Hypothalamus (tissue), 51 donors: ENCODE results near the gene RNASEH2A.

Experiments
- DNase-seq, 51 donors: peaks; one replicate each; lab custom pipeline; 2025; lab: John Stamatoyannopoulos, UW

Gene RNASEH2A

DNA sequence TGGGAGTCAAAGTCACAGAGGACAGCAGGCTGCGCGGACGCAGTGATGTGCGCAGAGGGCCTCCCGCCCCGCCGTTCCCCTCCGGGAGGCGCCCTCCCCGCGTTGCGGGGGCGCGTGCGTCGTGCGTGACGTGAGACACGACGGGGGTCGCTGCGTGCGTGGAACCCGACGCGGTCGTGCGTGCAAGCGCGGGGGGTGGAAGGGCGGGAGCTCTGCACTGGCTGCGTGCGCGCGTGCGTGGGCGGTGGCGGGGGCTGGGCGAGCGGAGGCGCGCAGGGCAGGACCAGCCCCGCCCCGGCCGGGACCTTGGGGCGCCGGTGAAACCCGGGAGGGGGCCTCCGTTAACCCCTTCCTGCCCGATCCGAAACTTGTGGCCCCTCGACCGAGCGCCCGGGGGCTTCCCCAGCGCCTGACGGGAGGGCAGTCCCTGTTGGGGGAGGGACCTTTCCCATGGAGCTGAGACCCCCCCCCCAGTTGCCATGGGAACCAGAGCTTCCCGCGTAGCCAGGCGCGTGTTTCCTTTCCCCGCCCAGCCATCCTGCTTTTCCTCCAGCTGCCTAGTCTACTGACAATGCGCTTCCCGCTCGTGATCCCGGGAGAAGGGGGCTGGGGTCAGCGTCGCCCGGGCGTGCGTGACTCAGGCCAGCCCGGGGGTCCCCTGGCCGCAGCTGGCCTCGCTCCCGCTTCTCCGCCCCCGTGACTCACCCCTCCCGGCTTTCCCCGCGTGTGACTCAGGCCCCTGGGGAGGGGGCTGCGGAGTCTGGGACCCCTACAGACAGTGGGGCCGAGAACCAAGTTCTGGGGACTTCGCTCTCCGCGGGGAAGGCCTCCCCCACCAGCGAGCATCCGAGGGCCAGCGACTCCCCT, 23.7 kb upstream of the RNASEH2A start:
- DNase-seq: peak in 48 of 51 donors; percentile 42 to 96 (median 84)

DNA sequence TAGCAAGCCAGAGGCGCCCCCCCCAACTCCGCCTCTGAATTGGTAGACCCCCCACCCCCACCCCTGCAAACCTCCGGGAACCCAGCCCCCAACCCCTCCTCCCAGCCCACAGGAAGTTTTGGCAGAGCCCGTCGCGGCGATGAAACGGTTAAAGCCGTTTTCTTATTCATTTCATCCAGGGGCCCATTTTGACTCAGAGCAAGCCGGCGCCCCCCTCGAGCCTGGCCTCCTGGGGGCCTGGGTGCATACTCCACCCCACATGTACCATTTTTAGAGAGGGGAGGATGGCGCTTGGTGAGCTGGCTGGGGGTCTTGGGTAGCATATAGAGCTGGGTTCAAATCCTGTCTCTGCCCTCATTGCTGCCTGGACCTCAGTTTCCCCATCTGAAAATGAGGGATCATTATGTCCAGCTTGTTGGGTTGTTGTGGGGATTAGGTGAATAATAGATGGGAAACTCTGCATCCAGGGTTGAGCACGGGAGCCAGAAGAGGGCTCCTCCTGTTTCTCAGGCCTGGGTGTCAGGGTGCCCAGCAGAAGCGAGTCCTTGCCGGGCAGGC, 23.0 kb upstream of the RNASEH2A start:
- no peak for DNase-seq

DNA sequence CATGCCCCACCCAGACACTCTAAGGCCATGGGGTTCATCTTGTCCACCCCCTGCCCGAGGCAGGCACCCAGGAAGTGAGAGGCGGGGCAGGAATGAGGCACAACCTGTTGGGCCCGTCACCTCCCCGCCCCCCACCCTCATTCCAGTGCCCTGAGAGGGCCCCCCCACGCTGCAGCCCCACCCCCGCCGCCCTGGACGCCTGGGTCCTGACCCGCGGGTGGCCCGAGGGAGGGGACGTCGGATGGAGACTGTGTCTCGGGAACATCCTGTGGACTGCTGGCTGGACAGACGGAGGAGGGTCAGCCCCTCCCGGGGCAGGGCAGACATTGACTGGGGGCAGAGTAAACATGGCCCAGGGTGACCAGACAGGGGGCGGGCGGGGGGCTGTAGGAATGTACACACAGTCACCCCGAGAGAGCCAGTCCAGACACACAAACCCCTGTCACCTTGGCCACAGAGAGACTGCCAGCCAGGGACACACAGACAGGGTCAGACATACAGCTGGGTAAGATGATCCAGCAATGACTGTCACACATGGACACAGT, 22.5 kb upstream of the RNASEH2A start:
- DNase-seq: peak in 13 of 51 donors; percentile 6 to 33 (median 17)

DNA sequence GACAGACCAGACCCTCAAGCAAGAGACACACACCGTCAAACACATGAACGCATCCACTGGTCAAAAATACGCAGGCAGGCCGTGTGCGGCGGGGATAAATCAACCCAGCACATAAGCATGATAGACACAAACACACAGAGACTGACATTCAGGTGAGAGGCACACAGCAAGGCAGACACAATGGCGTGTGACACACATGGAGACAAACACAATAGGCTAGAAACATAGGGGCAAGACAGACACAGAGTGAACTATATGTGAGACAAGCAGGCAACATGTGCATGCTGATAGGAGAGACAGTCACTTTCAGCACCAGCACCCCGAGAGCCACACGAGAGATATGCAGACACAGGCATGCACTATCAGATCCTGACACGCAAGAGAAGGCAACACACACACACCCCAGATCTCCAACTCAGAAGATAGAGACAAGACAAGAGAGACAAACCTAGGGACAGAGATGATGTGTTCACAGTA, 22.0 kb upstream of the RNASEH2A start:
- peak in 2 of 51 donors; percentile 18 to 22 for DNase-seq

DNA sequence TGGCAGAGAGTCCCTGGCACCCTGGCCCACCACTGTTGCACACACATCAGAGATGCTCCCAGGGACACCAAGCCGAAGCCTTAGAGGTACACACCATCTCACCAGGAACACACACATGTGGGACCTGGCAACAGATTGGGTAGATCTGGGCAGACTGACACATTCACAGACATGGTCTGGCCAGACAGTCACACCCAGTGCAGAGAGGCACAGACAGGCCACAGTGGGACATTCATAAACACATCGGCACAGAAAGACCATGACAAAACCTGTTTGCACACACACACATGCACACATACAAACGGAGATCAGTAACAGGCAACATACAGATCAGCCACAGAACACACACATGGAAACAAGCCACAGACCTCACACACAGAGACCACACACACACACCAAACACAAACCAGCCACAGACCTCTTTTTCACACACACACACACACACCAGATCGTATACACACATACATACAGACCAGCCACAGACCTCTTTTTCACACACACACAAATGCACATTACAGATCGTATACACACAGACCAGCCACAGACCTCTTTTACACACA, 21.4 kb upstream of the RNASEH2A start:
- DNase-seq: peak in 3 of 51 donors; percentile 3 to 18 (median 3)

DNA sequence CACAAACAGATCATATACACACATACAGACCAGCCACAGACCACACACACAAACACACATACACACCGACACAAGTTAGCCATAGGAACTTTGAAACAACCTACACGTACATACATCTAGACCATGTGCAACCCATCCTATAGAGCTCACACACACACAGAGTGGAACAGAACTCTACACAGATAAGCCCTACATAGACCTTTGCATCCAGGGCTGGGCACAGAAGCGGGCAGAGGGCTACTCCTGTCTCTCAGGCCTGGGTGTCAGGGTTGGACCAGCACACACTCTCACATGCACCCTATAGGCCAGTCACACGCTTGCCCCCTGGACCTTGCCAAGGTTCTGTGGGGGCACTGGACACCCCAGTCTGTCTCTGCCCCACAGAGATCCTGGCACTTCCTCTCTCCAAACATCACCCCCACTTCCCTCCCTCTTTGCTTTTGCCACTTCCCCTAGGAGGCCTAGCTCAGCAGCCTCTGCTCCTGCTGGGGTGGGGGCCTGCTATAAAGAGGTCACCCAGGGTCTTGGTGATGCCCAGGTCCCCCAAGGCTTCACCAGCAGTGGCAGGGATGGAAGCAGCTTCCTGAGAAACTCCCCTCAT, 20.9 kb upstream of the RNASEH2A start:
- peak in 10 of 51 donors; percentile 9 to 34 (median 22) for DNase-seq

DNA sequence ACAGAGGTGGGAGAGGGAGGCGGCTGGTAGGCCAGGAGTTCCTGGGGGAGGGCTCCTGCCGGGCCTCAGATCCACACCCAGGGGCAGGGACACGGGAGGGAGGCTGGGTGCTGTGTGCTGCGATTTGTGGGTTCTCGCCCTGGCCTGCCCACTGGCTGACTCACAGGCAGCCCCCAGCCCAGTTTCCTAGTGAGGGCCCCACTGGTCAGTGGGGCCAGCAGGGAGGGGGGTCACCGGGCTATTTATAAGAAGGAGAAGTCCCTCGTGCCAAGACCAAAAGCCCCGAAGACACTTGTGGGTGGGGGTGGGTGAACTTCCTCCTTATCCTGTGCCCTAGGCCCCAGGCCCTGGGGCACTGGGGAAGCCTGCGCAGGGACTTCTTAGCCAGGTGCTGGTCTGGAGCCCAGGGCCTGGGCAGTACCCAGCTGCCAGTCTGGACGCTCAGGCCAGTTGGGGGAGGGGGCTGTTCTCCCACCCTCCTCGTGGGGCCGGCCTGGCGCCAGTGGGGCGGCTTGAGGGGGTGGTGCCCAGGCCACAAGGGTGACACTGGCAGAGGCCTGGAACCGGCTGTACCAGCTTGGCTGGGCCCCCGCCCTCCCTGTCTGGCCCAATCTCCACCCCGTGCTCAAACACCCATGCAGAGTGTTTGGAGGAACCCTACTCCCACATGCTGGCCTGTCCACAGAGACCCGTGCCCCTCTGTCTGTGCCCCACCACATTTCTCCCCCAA, 20.1 kb upstream of the RNASEH2A start:
- DNase-seq: peak in 41 of 51 donors; percentile 14 to 74 (median 62)

DNA sequence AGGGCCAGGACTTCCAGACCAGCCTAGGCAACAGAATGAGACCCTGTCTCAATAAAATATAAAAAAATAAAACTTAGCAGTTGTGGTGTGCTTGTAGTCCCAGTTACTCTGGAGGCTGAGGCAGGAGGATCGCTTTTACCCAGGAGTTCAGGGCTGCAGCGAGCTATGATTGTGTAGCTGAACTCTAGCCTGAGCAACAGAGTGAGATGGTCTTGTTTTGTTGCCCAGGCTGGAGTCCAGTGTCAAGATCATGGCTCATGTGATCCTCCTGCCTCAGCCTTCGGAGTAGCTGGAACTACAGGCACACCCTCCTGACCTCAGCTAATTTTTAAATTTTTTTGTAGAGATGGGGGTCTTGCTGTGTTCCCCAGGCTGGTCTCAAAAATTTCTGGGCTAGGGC, 19.4 kb upstream of the RNASEH2A start:
- no peak for DNase-seq

DNA sequence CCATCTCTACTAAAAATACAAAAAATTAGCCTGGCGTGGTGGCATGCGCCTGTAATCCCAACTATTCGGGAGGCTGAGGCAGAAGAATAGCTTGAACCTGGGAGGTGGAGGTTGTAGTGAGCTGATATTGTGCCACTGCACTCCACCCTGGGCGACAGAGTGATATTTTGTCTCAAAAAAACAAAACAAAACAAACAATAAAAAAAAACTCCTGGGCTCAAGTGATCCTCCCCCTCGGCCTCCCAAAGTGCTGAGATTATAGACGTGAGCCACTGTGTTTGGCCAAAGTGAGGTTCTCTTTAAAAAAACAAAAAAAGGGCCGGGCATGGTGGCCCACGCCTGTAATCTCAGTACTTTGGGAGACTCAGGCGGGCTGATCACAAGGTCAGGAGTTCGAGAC, 18.9 kb upstream of the RNASEH2A start:
- no peak for DNase-seq

DNA sequence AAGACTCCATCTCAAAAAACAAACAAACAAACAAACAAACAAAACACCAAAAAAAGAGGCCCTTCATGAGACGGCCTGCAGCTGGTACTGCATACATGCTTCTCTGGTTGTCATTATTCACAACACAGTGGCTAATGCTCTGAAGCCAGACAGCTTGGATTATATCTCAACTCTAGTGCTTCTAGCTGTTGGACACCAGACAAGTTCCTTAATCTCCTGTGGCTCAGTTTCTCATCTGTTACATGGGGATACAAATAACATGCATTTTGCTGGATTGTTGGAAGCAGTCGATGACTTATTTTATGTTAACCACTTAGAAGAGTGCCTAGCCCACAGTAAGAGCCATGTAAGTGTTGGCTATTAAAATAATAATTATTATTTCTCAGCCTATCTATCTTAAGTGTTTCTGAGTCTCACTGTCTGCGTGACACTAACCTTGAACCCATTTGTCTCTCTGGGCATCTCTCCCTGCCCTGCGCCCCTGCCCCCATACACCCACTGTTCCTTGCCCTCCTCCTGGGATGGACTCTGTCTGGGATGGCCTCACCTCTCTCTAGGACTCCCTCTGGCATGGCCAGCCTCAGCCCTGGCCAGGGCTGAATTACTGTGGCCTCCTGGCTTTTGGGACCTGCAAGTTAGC, 18.2 kb upstream of the RNASEH2A start:
- no peak for DNase-seq

DNA sequence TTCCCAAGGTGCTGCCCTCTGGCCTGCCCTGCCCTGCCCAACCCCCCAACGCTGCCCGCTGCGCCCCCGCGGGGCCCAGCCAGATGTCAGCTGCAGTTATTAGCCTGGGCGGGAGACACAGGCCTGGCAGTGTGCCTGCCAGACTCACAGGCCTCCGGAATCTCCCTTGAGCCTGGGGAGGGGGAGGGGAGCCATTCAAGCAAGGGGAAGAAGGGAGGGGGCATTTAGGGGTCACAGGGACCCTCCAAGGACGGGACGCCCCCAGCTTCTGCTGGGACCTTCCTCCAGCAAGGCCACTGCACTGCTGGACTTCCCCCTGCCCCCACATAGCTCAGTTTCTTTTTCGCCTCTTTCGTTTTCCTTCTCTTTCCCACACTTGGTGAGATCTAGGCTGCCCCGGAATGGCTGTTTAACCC, 17.7 kb upstream of the RNASEH2A start:
- peak in 41 of 51 donors; percentile 14 to 78 (median 49) for DNase-seq

DNA sequence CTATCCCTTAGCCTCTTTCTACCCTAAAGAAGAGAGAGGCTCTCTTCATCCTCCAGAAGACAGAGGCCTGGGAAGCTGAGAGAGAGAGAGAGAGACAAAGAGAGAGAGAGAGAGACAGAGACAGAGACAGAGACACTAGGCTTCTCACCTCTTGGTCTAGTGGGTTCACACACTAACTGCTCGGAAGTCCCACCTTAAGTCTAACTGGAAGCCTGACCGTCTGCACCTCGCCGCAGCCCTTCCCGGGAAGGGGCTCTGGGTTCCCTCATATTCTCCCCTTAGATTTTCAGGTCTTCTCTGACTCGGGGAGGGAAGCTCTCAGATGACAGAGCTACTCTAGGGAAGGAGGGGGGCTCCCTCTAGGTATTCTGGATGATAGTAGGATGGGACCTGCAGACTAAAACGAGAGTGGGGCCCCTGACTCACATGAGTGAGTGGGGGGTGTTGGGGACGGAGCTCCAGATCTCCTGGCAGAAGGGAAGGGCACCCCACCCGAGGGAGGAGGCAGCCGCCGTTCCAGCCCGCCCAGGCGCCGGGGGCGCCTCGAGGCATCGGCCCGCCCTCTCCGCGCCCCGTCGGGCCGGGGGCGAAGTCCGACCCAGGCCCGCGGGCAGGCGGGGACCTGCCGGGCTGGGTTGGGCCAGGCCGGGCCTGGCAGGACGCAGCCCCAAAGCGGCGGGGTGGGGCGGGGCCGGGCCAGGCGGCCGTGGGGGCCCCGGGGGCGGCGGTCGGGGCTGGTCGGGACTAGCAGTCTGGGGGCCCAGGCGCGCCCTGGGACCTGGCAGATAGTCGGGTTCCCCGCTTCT, 17.1 kb upstream of the RNASEH2A start:
- DNase-seq: peak in 5 of 51 donors; percentile 38 to 70 (median 44)

DNA sequence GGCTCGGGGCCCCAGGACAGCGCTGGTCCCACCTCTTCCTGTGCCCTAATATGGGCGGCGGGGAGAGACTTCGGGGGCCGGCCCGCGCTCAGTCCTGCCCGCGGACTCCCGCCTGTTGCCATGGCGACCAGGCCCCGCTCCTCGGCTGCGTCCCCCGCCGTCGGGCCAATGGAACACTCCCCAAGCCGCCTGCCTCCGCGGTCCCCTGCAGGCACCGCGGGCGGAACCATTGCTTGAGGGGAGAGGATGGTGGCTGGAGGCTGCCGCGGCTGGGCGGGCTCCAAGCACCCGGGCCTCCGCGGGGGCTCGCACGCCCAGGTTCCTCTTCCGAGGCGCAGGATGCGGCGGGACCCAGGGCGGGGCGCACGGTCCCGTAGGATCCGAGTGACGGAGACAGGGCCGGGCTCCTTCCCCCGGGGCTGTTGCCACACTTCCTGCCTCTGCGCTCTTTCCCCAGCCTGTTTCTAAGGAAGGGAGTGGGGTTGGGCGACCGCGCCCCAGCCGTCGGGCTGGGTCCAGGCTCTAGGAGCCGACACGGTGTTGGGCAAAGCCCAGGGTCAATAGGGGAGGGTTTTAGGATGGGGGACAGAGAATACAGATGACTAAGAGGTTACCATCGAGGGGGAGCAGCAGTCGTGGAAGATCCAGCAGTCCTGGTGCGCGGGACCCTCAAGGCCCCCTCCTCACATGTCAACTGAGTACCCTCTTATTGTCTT, 16.3 kb upstream of the RNASEH2A start:
- peak in 49 of 51 donors; percentile 25 to 97 (median 92) for DNase-seq

DNA sequence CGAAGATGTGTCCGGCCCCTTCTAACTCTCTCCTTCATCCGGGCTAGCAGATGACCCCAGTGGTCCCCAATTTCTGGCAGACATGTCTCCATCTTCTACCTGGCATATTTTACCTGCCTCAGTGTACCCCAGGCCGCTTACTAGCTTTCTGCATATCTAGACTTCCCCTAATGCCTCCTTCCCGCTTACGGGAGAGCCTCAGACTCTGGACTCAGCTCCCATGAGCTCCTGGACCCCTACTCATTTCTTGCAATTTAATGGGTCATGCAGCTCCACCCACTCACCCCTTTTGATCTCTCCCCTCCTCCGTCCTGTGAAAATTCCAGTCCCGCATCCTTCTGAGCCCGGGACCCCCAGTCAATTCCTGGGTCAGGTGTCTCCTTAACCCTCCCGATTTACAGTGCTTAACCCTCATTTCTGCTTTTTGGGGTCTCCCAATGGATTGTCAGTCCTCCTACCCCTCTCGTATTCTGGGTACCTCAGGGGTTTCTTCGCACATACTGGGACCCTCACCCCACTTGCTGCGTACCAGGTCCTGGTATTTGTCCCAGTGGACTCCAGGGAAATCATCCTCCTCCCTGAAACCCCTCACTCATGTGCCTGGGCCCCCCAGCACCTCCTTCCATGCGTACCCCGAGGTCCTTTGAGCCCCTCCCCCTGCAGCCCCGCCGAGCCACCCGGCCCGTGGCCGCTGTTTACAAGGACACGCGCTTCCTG, 15.6 kb upstream of the RNASEH2A start:
- peak in 6 of 51 donors; percentile 7 to 66 (median 36) for DNase-seq

DNA sequence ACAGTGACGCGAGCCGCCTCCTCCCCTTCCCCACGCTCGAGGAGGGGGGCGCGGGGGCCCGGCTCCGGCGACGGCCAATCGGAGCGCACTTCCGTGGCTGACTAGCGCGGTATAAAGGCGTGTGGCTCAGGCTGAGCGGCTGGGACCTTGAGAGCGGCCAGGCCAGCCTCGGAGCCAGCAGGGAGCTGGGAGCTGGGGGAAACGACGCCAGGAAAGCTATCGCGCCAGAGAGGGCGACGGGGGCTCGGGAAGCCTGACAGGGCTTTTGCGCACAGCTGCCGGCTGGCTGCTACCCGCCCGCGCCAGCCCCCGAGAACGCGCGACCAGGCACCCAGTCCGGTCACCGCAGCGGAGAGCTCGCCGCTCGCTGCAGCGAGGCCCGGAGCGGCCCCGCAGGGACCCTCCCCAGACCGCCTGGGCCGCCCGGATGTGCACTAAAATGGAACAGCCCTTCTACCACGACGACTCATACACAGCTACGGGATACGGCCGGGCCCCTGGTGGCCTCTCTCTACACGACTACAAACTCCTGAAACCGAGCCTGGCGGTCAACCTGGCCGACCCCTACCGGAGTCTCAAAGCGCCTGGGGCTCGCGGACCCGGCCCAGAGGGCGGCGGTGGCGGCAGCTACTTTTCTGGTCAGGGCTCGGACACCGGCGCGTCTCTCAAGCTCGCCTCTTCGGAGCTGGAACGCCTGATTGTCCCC, 14.9 kb upstream of the RNASEH2A start, which contains the start of gene JUNB:
Gene JUNB, plus strand, starts transcription at position 142 of the 706 bp plus-strand sequence. Its CDS starts 286 bp downstream, at position 428.
- peak; percentile 75 to 99 (median 97) for DNase-seq

DNA sequence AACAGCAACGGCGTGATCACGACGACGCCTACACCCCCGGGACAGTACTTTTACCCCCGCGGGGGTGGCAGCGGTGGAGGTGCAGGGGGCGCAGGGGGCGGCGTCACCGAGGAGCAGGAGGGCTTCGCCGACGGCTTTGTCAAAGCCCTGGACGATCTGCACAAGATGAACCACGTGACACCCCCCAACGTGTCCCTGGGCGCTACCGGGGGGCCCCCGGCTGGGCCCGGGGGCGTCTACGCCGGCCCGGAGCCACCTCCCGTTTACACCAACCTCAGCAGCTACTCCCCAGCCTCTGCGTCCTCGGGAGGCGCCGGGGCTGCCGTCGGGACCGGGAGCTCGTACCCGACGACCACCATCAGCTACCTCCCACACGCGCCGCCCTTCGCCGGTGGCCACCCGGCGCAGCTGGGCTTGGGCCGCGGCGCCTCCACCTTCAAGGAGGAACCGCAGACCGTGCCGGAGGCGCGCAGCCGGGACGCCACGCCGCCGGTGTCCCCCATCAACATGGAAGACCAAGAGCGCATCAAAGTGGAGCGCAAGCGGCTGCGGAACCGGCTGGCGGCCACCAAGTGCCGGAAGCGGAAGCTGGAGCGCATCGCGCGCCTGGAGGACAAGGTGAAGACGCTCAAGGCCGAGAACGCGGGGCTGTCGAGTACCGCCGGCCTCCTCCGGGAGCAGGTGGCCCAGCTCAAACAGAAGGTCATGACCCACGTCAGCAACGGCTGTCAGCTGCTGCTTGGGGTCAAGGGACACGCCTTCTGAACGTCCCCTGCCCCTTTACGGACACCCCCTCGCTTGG, 14.1 kb upstream of the RNASEH2A start:
- peak in 43 of 51 donors; percentile 19 to 77 (median 52) for DNase-seq
